H9 (cell line): ENCODE data around the gene PPP1R9A. TPM values are rescaled to one million over a fixed set of nuclear protein-coding genes. Genes with fewer than 3 reads are reported as not detected.

Experiments
- DNase-seq: peaks from one replicate; pipeline ENCODE4 v3.0.0-alpha.2; 2017
- H2AFZ ChIP-seq: one replicate; pipeline ENCODE4 v1.6.1; 2013; ENCODE audit warnings: mild to moderate bottlenecking, low read length, control low read depth, moderate library complexity
- H2AK5ac ChIP-seq: 2 replicates; pipeline ENCODE4 v1.6.1; 2013; ENCODE audit warnings: low read length, control low read depth, mixed read lengths; ENCODE audit not compliant: insufficient read length
- H2BK120ac ChIP-seq: one replicate; pipeline ENCODE4 v1.6.1; 2013; ENCODE audit warnings: low read depth, mild to moderate bottlenecking, low read length, control low read depth, inconsistent platforms; ENCODE audit not compliant: poor library complexity, severe bottlenecking
- H2BK12ac ChIP-seq: 2 replicates; pipeline ENCODE4 v1.6.1; 2013; ENCODE audit warnings: low read length, control low read depth, mixed read lengths, low read depth; ENCODE audit not compliant: insufficient read length
- H2BK15ac ChIP-seq: 2 replicates; pipeline ENCODE4 v1.6.1; 2013; ENCODE audit warnings: low read depth, low read length, control low read depth
- H2BK20ac ChIP-seq: one replicate; pipeline ENCODE4 v1.6.1; 2013; ENCODE audit warnings: low read depth, mild to moderate bottlenecking, low read length, control low read depth, inconsistent platforms; ENCODE audit not compliant: poor library complexity, severe bottlenecking
- H2BK5ac ChIP-seq: 2 replicates; pipeline ENCODE4 v1.6.1; 2013; ENCODE audit warnings: low read length, control low read depth, mixed read lengths; ENCODE audit not compliant: insufficient read length
- H3K14ac ChIP-seq: 2 replicates; pipeline ENCODE4 v1.6.1; 2013; ENCODE audit warnings: low read length, control low read depth; ENCODE audit not compliant: insufficient read depth
- H3K18ac ChIP-seq: 2 replicates; pipeline ENCODE4 v1.6.1; 2013; ENCODE audit warnings: low read depth, mild to moderate bottlenecking, mixed read lengths, low read length, control low read depth; ENCODE audit not compliant: insufficient read length
- H3K23ac ChIP-seq: 2 replicates; pipeline ENCODE4 v1.6.1; 2013; ENCODE audit warnings: low read length, control low read depth, mixed read lengths, low read depth; ENCODE audit not compliant: insufficient read length
- H3K23me2 ChIP-seq: 2 replicates; pipeline ENCODE4 v1.6.1; 2013; ENCODE audit warnings: low read depth, mild to moderate bottlenecking, mixed read lengths, low read length, control low read depth; ENCODE audit not compliant: insufficient read length, poor library complexity, severe bottlenecking
- H3K27ac ChIP-seq: 2 replicates; pipeline ENCODE4 v1.5.1; 2013; ENCODE audit warnings: low read length, control low read depth, mixed read lengths, low read depth; ENCODE audit not compliant: insufficient read length
- H3K27me3 ChIP-seq: 2 replicates; pipeline ENCODE4 v1.6.1; 2013; ENCODE audit warnings: low read length, control low read depth, inconsistent platforms; ENCODE audit not compliant: insufficient read depth
- H3K4ac ChIP-seq: 2 replicates; pipeline ENCODE4 v1.6.1; 2013; ENCODE audit warnings: low read depth, mild to moderate bottlenecking, control low read depth, inconsistent platforms, low read length, moderate library complexity
- H3K4me1 ChIP-seq: 2 replicates; pipeline ENCODE4 v1.6.1; 2013; ENCODE audit warnings: low read length, control low read depth, inconsistent platforms; ENCODE audit not compliant: insufficient read depth
- H3K4me2 ChIP-seq: 2 replicates; pipeline ENCODE4 v1.6.1; 2013; ENCODE audit warnings: low read length, control low read depth, mixed read lengths; ENCODE audit not compliant: insufficient read length, insufficient read depth
- H3K56ac ChIP-seq: 2 replicates; pipeline ENCODE4 v1.6.1; 2013; ENCODE audit warnings: low read depth, mild to moderate bottlenecking, mixed read lengths, low read length, control low read depth; ENCODE audit not compliant: insufficient read length
- H3K79me1 ChIP-seq: 2 replicates; pipeline ENCODE4 v1.6.1; 2013; ENCODE audit warnings: low read depth, mild to moderate bottlenecking, moderate library complexity, low read length, control low read depth, inconsistent platforms; ENCODE audit not compliant: insufficient read depth, poor library complexity, severe bottlenecking
- H3K79me2 ChIP-seq: 2 replicates; pipeline ENCODE4 v1.6.1; 2013; ENCODE audit warnings: low read length, control low read depth, inconsistent platforms; ENCODE audit not compliant: insufficient read depth
- H3K9ac ChIP-seq: 2 replicates; pipeline ENCODE4 v1.6.1; 2013; ENCODE audit warnings: low read length, control low read depth, mixed read lengths; ENCODE audit not compliant: insufficient read length; ENCODE audit errors: extremely low read depth
- H3K9me3 ChIP-seq: one replicate; pipeline ENCODE4 v1.6.1; 2013; ENCODE audit warnings: low read depth, low read length, inconsistent platforms; ENCODE audit not compliant: control insufficient read depth
- H3T11ph ChIP-seq: one replicate; pipeline ENCODE4 v1.6.1; 2013; ENCODE audit warnings: mild to moderate bottlenecking, low read length, control low read depth, inconsistent platforms
- H4K20me1 ChIP-seq: one replicate; pipeline ENCODE4 v1.6.1; 2013; ENCODE audit not compliant: control insufficient read depth, insufficient read length, insufficient read depth
- H4K5ac ChIP-seq: 2 replicates; pipeline ENCODE4 v1.6.1; 2013; ENCODE audit warnings: low read depth, mild to moderate bottlenecking, mixed read lengths, low read length, control low read depth; ENCODE audit not compliant: insufficient read length
- H4K8ac ChIP-seq: replicated peaks from 2 replicates; pipeline ENCODE4 v1.6.1; 2013; ENCODE audit warnings: low read length, control low read depth, mixed read lengths, low read depth; ENCODE audit not compliant: insufficient read length
- H4K91ac ChIP-seq: 2 replicates; pipeline ENCODE4 v1.6.1; 2013; ENCODE audit warnings: low read depth, mild to moderate bottlenecking, moderate library complexity, mixed read lengths, low read length, control low read depth; ENCODE audit not compliant: insufficient read length
- H3K27ac Mint-ChIP-seq, 3 experiments: 2 replicates in 2 of 3; 3 replicates in 1 of 3; pipeline ENCODE4 v1.8.0; 2020 to 2021; ENCODE audit warnings: mixed read lengths in 3 of 3, mild to moderate bottlenecking in 1 of 3, moderate library complexity in 1 of 3
- H3K27me3 Mint-ChIP-seq: 2 replicates; pipeline ENCODE4 v1.8.0; 2021; ENCODE audit warnings: low read depth, mild to moderate bottlenecking, moderate library complexity, mixed read lengths
- H3K36me3 Mint-ChIP-seq, 3 experiments: 2 replicates in 2 of 3; 3 replicates in 1 of 3; pipeline ENCODE4 v1.8.0; 2020 to 2021; ENCODE audit warnings: low read depth in 3 of 3, mixed read lengths in 3 of 3; ENCODE audit not compliant: insufficient read depth in 1 of 3
- H3K4me1 Mint-ChIP-seq, 2 experiments: 2 replicates each; pipeline ENCODE4 v1.8.0; 2020; ENCODE audit warnings: mixed read lengths in 2 of 2
- H3K4me3 Mint-ChIP-seq, 2 experiments: 2 replicates in 1 of 2; 3 replicates in 1 of 2; pipeline ENCODE4 v1.8.0; 2020 to 2021; ENCODE audit warnings: mild to moderate bottlenecking in 2 of 2, mixed read lengths in 2 of 2, moderate library complexity in 1 of 2
- H3K9me3 Mint-ChIP-seq, 2 experiments: 2 replicates in 1 of 2; 3 replicates in 1 of 2; pipeline ENCODE4 v1.8.0; 2020; ENCODE audit warnings: mild to moderate bottlenecking in 2 of 2, mixed read lengths in 2 of 2, moderate library complexity in 1 of 2
- CTCF ChIP-seq: fragments of 200-600 bp; sonication (generic); conservative IDR thresholded peaks from 3 replicates; pipeline ENCODE4 v1.8.0; 2021; ENCODE audit warnings: antibody characterized with exemption, mild to moderate bottlenecking
- WGBS: extraction: QIAGEN DNeasy Blood & Tissue Kit; methylation state at CpG from one replicate; pipeline ENCODE4 v1.1.7; 2013; ENCODE audit warnings: missing lambda C conversion rate, low lambda C conversion rate, mixed read lengths; ENCODE audit not compliant: insufficient read length; ENCODE audit errors: extremely low coverage; 5-methylcytosine and 5-hydroxymethylcytosine counted together
- total RNA-seq: library from RNA; stranded (reverse); gene quantifications from 2 replicates; pipeline ENCODE4 v1.2.1, GENCODE V29; 2021

PPP1R9A gene
- total RNA-seq, 1 experiment from 2014 or later, result 17.0 TPM

DNA sequence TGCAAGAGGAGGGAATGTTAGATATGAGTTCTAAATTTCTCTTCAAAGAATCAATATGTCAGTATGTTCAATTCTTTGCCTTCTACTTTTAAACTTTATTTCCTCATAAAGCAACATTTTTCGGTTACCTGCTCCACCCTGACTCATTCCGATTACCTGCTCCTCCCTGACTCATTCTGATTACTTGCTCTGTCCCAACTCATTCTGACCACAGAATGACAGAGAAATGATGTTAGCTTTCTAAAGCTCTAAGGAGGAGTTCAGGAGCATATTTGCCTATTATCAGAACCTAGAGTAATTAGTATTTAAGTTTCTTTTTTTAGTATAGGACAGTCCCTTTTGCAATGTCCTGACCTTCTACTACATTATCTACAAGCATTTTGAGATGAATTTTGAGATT, 24.5 kb upstream of the PPP1R9A start:
- Histone ChIP-seq H4K91ac (no peak overlapping the region), H3K9me3 (peaks cover 3% of the 10 kb centered on the region), H2BK5ac (no peak overlapping the region), H3K14ac (no peak overlapping the region), H2BK15ac (no peak overlapping the region), H3K4ac (no peak overlapping the region), H2BK12ac (no peak overlapping the region), H3K23ac (no peak overlapping the region), H3K79me1 (no peaks in the 10 kb centered on the region), H4K8ac (no peak overlapping the region), H2AFZ (no peak overlapping the region), H4K20me1 (no peaks in the 10 kb centered on the region), H3K27ac (no peak overlapping the region), H3K27me3 (no peaks in the 10 kb centered on the region), H4K5ac (no peak overlapping the region), H3K56ac (no peak overlapping the region), H3K9ac (no peak overlapping the region), H3K4me2 (no peak overlapping the region), H3K23me2 (no peaks in the 10 kb centered on the region), H3K4me1 (no peaks in the 10 kb centered on the region; the same call in 1 of the 2 replicates), H2BK20ac (no peak overlapping the region), H3T11ph (no peak overlapping the region), H3K18ac (no peak overlapping the region), H2BK120ac (no peak overlapping the region), H3K79me2 (no peaks in the 10 kb centered on the region), H2AK5ac (no peak overlapping the region)
- DNase-seq, result no peak
- Mint-ChIP-seq H3K27me3 (0 out of 2 replicates have a peak, but pooled peaks cover 3% of the 10 kb centered on the region), H3K4me3 (no peak overlapping the region), H3K9me3 (peaks cover 9 to 11% of the 10 kb centered on the region in 2 experiments), H3K27ac (no peak overlapping the region), H3K36me3 (peaks cover 6 to 11% (median 6%) of the 10 kb centered on the region in 3 experiments; a peak in 6 of 7 replicates), H3K4me1 (peaks cover 20 to 27% of the 10 kb centered on the region in 2 experiments)
- TF ChIP-seq CTCF, result no peak
- WGBS, result no CpG with 5 or more reads among the region's 2 CpGs
